Stimulated activated CD8-positive, alpha-beta memory T cell treated with anti-CD3 and anti-CD28 coated beads, Interleukin-15, amount 100 ng/mL, for 4 hours (primary cell): Measurements from ENCODE around the gene CLK1.
A peak's percentile ranks its signal among the peaks of the same experiment; 100 is the strongest.

Source experiments
- DNase-seq, 2 donors: peaks; one replicate each; pipeline ENCODE4 v3.0.0-alpha.2; 2020; ENCODE audit warnings: low read depth in 2 of 2

CLK1 gene

DNA sequence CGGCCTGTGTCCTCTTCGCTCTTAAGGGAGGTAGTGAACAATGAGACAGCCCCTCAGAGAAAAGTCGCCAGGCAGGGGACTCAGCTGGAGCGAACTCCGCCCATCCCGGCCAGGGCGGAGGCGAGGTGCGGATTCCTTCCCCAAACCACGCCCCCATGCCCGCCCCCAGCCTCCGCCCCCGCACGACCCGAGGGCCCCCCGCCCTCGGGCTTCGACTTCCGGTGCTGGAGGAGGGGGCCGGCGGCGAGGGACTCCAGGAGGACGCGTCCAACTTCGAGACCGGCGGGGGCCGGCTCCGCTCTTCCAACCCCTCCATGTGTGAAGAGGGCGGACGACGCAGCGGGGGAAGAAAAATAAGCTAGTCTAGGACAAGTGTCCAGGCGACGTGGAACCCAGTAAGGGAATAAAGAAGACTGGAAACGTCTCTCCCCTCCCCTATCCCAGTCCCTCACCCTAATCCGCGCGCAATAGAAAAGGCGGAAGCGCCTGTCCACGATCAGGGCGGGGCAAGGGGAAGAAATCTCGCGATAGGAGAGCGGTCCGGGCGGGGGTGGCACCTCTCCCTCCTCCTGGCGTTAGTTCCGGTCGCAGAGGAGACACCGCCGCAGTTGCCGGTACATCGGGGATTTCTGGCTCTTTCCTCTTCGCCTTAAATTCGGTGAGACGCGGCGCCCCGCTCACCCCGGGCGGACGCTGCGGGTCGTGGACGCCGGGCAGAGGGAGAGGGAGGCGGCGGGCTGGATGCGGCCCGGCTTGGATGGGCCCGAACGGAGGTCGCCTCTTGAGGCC lies 52.9 kb downstream of the CLK1 start, which contains the start of gene BZW1:
Gene BZW1 (plus strand): TSS at position 578 of the 789 bp plus-strand sequence. CDS start 1,308 bp downstream, outside the sequence.
- DNase-seq: peak; percentile 93

DNA sequence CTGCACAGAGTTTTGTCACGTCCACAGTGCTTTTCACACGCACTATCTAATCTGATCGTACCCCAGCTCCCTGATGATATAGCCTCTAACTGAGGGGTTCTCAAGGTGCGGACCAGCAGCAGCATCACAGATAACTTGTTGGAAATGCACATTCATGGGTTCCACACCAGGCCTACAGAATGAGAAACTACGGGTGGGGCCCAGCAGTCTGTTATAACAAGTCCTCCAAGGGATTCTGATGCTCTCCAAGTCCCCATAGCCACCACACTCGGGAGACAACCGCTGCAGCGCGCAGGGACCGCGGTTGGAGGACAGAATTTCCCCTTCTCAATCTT lies 53.5 kb downstream of the CLK1 start:
- no peak for DNase-seq

DNA sequence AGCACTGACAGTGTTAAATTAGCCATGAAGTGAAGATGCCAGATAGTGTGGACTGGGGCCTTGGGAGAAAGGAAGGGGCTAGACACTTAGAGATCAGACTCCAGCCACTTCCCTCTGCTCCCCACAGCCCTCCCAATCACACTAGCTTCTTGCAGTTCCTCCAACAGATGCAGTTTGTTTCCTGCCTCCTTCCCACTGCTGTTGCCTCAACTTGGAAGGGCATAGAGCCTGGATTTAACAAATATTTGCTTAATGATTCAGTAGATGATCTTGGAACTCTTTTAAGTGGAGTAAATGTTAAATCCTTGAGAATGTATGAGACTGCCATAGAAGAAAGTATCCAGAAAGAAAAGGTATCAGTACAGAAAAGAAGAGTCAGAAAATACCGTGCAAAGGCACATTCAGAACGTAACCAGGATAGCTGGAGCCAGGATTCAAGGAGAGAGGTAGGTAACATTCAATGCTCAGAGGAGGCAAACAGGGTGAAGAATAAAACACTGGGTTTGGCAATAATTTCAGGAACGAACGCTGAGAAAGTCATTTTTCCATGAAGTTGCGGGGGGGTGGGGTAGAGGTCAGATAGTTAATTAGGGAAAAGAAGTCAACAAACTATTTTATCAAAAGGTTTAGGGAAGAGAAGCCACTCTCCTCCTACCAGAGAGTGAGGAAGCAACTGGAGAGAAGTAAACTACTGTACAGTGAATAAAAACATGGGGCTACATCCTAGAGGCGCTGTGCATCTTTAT lies 54.0 kb downstream of the CLK1 start:
- DNase-seq: no peak

DNA sequence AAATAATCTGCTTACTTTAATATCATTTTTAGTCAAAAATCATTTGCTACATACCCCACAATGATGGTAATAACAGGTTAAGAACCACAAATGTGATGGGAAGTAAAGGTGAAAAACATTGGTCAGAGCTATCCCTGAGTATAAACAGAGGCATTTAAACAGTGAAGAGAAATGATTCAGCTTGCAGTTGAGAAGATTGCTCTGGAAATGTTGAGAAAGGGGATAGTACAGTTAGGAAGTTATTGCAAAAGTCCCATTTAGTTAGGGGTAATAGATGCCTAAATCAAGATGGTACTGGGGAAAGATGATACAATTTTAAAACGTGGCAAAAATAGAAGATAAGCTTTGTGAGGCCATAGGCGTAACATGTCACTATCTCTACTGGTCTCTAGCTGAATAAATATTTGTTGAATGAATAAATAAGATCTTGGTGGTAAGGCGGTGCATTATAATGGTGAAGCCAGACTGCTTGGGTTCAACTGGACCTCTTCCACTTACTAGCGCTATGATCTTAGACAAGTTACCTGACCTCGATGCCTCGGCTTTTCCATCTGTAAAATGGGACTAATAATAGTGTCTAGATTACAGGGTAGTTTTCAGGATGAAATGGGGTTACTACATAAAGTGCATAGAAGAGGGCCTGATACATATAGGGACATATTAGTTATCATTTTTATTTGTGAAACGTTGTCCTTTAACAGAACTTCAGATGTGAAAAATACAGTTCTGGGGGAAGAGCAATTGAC lies 54.8 kb downstream of the CLK1 start:
- DNase-seq: no peak
